SU-DHL-6 (cell line): ENCODE data around the gene OR5B21.

ENCODE experiments used
- H2AFZ ChIP-seq: fragments of 200-600 bp; sonication (generic); 2 replicates; pipeline ENCODE4 v1.6.1; 2014; ENCODE audit warnings: low read depth, mild to moderate bottlenecking, moderate library complexity, mixed read lengths, antibody characterized with exemption, low read length; ENCODE audit not compliant: severe bottlenecking
- H3F3A ChIP-seq: fragments of 200-600 bp; shearing (Covaris generic); 2 replicates; pipeline ENCODE4 v1.6.0; 2016; ENCODE audit warnings: antibody characterized with exemption, mild to moderate bottlenecking; ENCODE audit not compliant: insufficient read depth
- H3K27ac ChIP-seq: fragments of 200-600 bp; sonication (generic); 2 replicates; pipeline ENCODE4 v1.5.1; 2016; ENCODE audit warnings: low read depth, mild to moderate bottlenecking, low read length, moderate library complexity, mixed read lengths
- H3K27me3 ChIP-seq: fragments of 200-600 bp; sonication (generic), shearing (Covaris generic); 2 replicates; pipeline ENCODE4 v1.6.0; 2014; ENCODE audit warnings: mild to moderate bottlenecking, low read length
- H3K36me3 ChIP-seq: fragments of 200-600 bp; sonication (generic); 2 replicates; pipeline ENCODE4 v1.6.1; 2014; ENCODE audit warnings: mild to moderate bottlenecking, low read length, mixed read lengths
- H3K4me2 ChIP-seq: fragments of 300-600, 200-600 bp; shearing (Covaris generic), sonication (generic); 2 replicates; pipeline ENCODE4 v1.6.0; 2014; ENCODE audit warnings: low read length, low read depth, mild to moderate bottlenecking; ENCODE audit not compliant: poor library complexity, severe bottlenecking
- H3K4me3 ChIP-seq: fragments of 200-600 bp; sonication (generic); 2 replicates; pipeline ENCODE4 v1.5.1; 2014; ENCODE audit warnings: antibody characterized with exemption, low read length, mild to moderate bottlenecking, mixed read lengths; ENCODE audit not compliant: insufficient read depth, poor library complexity, severe bottlenecking
- H3K79me2 ChIP-seq: fragments of 200-600 bp; sonication (generic); 2 replicates; pipeline ENCODE4 v1.6.1; 2014; ENCODE audit warnings: mild to moderate bottlenecking, low read length, moderate library complexity; ENCODE audit not compliant: insufficient read depth
- H3K9ac ChIP-seq: fragments of 200-600 bp; sonication (generic); 2 replicates; pipeline ENCODE4 v1.7.0; 2014; ENCODE audit warnings: mild to moderate bottlenecking, low read length
- H3K9me2 ChIP-seq: fragments of 200-600 bp; sonication (generic); replicated peaks from 2 replicates; pipeline ENCODE4 v1.6.1; 2014; ENCODE audit warnings: low read length; ENCODE audit not compliant: insufficient read depth
- H3K9me3 ChIP-seq: fragments of 200-600 bp; sonication (generic); 2 replicates; pipeline ENCODE4 v1.6.1; 2014; ENCODE audit warnings: low read length, mixed read lengths; ENCODE audit not compliant: insufficient read depth
- H4K20me1 ChIP-seq: fragments of 200-600 bp; sonication (generic); 2 replicates; pipeline ENCODE4 v1.6.1; 2014; ENCODE audit warnings: low read depth, mild to moderate bottlenecking, antibody characterized with exemption, low read length, moderate library complexity, mixed read lengths
- CTCF ChIP-seq: fragments of 200-600 bp; sonication (generic); IDR thresholded peaks from one replicate; pipeline ENCODE4 v1.5.1; 2017; ENCODE audit warnings: antibody characterized with exemption, mild to moderate bottlenecking, low read length, moderate library complexity; ENCODE audit not compliant: insufficient read depth, poor library complexity, severe bottlenecking
- EZH2phosphoT487 ChIP-seq: fragments of 200-600 bp; sonication (generic), shearing (Covaris generic); conservative IDR thresholded peaks from 2 replicates; pipeline ENCODE4 v1.6.1; 2018; ENCODE audit warnings: mild to moderate bottlenecking, antibody characterized with exemption, low read length, moderate library complexity, mixed read lengths

The OR5B21 gene

GRCh38 chr11:58502004-58502403 is 5.9 kb downstream of the OR5B21 start:
- no peak overlapping the region for H3K4me3 ChIP-seq
- no peaks in the 10 kb centered on the region for H3K79me2 ChIP-seq
- no peak overlapping the region for H3K9ac ChIP-seq
- H3K9me3 ChIP-seq, result no peaks in the 10 kb centered on the region
- H2AFZ ChIP-seq, result no peak overlapping the region
- no peak overlapping the region for H3K4me2 ChIP-seq
- no peaks in the 10 kb centered on the region for H3K27me3 ChIP-seq
- no peak overlapping the region for H3K27ac ChIP-seq
- TF ChIP-seq CTCF, result no peak
- TF ChIP-seq EZH2phosphoT487, result no peak
- no peaks in the 10 kb centered on the region for H3K36me3 ChIP-seq
- no peaks in the 10 kb centered on the region for H4K20me1 ChIP-seq
- no peaks in the 10 kb centered on the region for H3K9me2 ChIP-seq
- no peaks in the 10 kb centered on the region for H3F3A ChIP-seq

- H3K9me2 ChIP-seq, result no peaks in the 10 kb centered on the region
- no peaks in the 10 kb centered on the region for H4K20me1 ChIP-seq
- H3K9me3 ChIP-seq, result no peaks in the 10 kb centered on the region
- H3K9ac ChIP-seq, result no peak overlapping the region
- no peak overlapping the region for H2AFZ ChIP-seq
- no peak for TF ChIP-seq CTCF
- TF ChIP-seq EZH2phosphoT487, result no peak
- no peak overlapping the region for H3K4me3 ChIP-seq
- H3K27ac ChIP-seq, result no peak overlapping the region
- no peak overlapping the region for H3K4me2 ChIP-seq
- H3K79me2 ChIP-seq, result no peaks in the 10 kb centered on the region
- H3K36me3 ChIP-seq, result no peaks in the 10 kb centered on the region
- H3K27me3 ChIP-seq, result no peaks in the 10 kb centered on the region
- no peaks in the 10 kb centered on the region for H3F3A ChIP-seq
These were observed 9.4 kb downstream of the OR5B21 start for GRCh38 chr11:58498464-58498863.

GRCh38 chr11:58497951-58498350 is 10.0 kb downstream of the OR5B21 start:
- no peak overlapping the region for H3K9ac ChIP-seq
- no peak overlapping the region for H2AFZ ChIP-seq
- H4K20me1 ChIP-seq, result no peaks in the 10 kb centered on the region
- H3K36me3 ChIP-seq, result no peaks in the 10 kb centered on the region
- no peak overlapping the region for H3K27ac ChIP-seq
- no peak overlapping the region for H3K4me3 ChIP-seq
- no peak overlapping the region for H3K4me2 ChIP-seq
- TF ChIP-seq EZH2phosphoT487 (no peak), CTCF (no peak)
- H3K9me3 ChIP-seq, result no peaks in the 10 kb centered on the region
- H3K27me3 ChIP-seq, result no peaks in the 10 kb centered on the region
- H3K79me2 ChIP-seq, result no peaks in the 10 kb centered on the region
- H3F3A ChIP-seq, result no peaks in the 10 kb centered on the region
- H3K9me2 ChIP-seq, result no peaks in the 10 kb centered on the region

GRCh38 chr11:58495906-58496305 is 12.0 kb downstream of the OR5B21 start:
- no peaks in the 10 kb centered on the region for H3K79me2 ChIP-seq
- no peaks in the 10 kb centered on the region for H3K27me3 ChIP-seq
- H3K9me2 ChIP-seq, result no peaks in the 10 kb centered on the region
- H3K27ac ChIP-seq, result no peak overlapping the region
- H3K9me3 ChIP-seq, result no peaks in the 10 kb centered on the region
- H4K20me1 ChIP-seq, result no peaks in the 10 kb centered on the region
- no peak overlapping the region for H3K9ac ChIP-seq
- H2AFZ ChIP-seq, result no peak overlapping the region
- no peak for TF ChIP-seq EZH2phosphoT487
- no peaks in the 10 kb centered on the region for H3K36me3 ChIP-seq
- H3K4me3 ChIP-seq, result no peak overlapping the region
- H3F3A ChIP-seq, result no peaks in the 10 kb centered on the region
- no peak overlapping the region for H3K4me2 ChIP-seq
